ENCODE results near the gene SYNE1. TPM values are rescaled to one million over a fixed set of nuclear protein-coding genes. Genes with fewer than 3 reads are reported as not detected.

The SYNE1 gene
- total RNA-seq, 2 experiments from 2014 or later = 29.5 to 35.1 TPM

GRCh38 chr6:152071843-152072242 is 565.3 kb downstream of the SYNE1 start:
- H3K4me3 Mint-ChIP-seq = no peak overlapping the region
- H3K27me3 Mint-ChIP-seq = peaks cover 7% of the 10 kb centered on the region
- no peaks in the 10 kb centered on the region for H3K4me1 Mint-ChIP-seq (ENCODE audit: low read depth)
- ChIA-PET POLR2A (no interaction called here), CTCF (no interaction called here)
- no peak for TF ChIP-seq CTCF (IDR thresholded peaks at IDR 0.05)
- peaks cover 19% of the 10 kb centered on the region for H3K9me3 Mint-ChIP-seq
- H3K27ac Mint-ChIP-seq = no peak overlapping the region
- ATAC-seq = no peak
- peaks cover 12% of the 10 kb centered on the region for H3K36me3 Mint-ChIP-seq (ENCODE audit: low read depth)
- DNase-seq = no peak
- intact Hi-C loops (cut with micrococcal nuclease) = no loop called here

Other genes with a start within 250 kb of the SYNE1 start
- gene MYCT1, start 60.5 kb upstream of the SYNE1 start, total RNA-seq = not detected
- gene VIP, start 113.4 kb upstream of the SYNE1 start, total RNA-seq = not detected

Measured in activated CD8-positive, alpha-beta T cell treated with anti-CD3 and anti-CD28 coated beads for 36 hours (primary cell).